Measurements from ENCODE around the gene ABL2.

ABL2 gene

GRCh38 chr1:179128520-179128919 lies 101.0 kb downstream of the ABL2 start:
- DNase-seq = no peak

- no peak for DNase-seq
These were observed 102.1 kb downstream of the ABL2 start for GRCh38 chr1:179127163-179127895.

GRCh38 chr1:179126338-179127060 lies 103.0 kb downstream of the ABL2 start:
- DNase-seq = no peak

- DNase-seq = no peak
These were observed 104.6 kb downstream of the ABL2 start for GRCh38 chr1:179124873-179125272.

- DNase-seq = no peak
These were observed 108.1 kb downstream of the ABL2 start for GRCh38 chr1:179121159-179121938.

GRCh38 chr1:179120736-179121135 lies 108.7 kb downstream of the ABL2 start:
- no peak for DNase-seq

- DNase-seq = no peak
These were observed 110.0 kb downstream of the ABL2 start for GRCh38 chr1:179119513-179119912.

- no peak for DNase-seq
These were observed 114.3 kb downstream of the ABL2 start for GRCh38 chr1:179115181-179115580.

- DNase-seq = no peak
These were observed 120.8 kb downstream of the ABL2 start for GRCh38 chr1:179108644-179109043.

GRCh38 chr1:179107706-179108629 lies 121.5 kb downstream of the ABL2 start:
- no peak for DNase-seq

GRCh38 chr1:179105393-179105792 lies 124.1 kb downstream of the ABL2 start:
- no peak for DNase-seq

- DNase-seq = no peak
These were observed 124.7 kb downstream of the ABL2 start for GRCh38 chr1:179104611-179105250.

GRCh38 chr1:179103999-179104398 lies 125.5 kb downstream of the ABL2 start:
- no peak for DNase-seq

GRCh38 chr1:179101566-179101965 lies 127.9 kb downstream of the ABL2 start:
- no peak for DNase-seq

- DNase-seq = no peak
These were observed 129.6 kb downstream of the ABL2 start for GRCh38 chr1:179099891-179100290.

GRCh38 chr1:179095924-179096323 lies 133.6 kb downstream of the ABL2 start:
- no peak for DNase-seq

- DNase-seq = no peak
These were observed 134.1 kb downstream of the ABL2 start for GRCh38 chr1:179095377-179095776.

- no peak for DNase-seq
These were observed 134.7 kb downstream of the ABL2 start for GRCh38 chr1:179094818-179095217.

- DNase-seq = no peak
These were observed 136.5 kb downstream of the ABL2 start for GRCh38 chr1:179092896-179093461.

- no peak for DNase-seq
These were observed 137.7 kb downstream of the ABL2 start for GRCh38 chr1:179091691-179092165.

- DNase-seq = no peak
These were observed 138.6 kb downstream of the ABL2 start for GRCh38 chr1:179090923-179091322.

- no peak for DNase-seq
These were observed 139.0 kb downstream of the ABL2 start for GRCh38 chr1:179090522-179090921.

Data from NK-92 treated with Interleukin-12 subunit alpha and Interleukin-12 subunit beta, amount 100 ng/mL, for 24 hours (cell line).